ENCODE data around the gene DPP3. TPM values are rescaled to one million over a fixed set of nuclear protein-coding genes. Genes with fewer than 3 reads are reported as not detected.

DPP3 gene
- total and polyA plus RNA-seq, 4 donors, result 10.9 to 41.0 (median 27.3) TPM

DNA sequence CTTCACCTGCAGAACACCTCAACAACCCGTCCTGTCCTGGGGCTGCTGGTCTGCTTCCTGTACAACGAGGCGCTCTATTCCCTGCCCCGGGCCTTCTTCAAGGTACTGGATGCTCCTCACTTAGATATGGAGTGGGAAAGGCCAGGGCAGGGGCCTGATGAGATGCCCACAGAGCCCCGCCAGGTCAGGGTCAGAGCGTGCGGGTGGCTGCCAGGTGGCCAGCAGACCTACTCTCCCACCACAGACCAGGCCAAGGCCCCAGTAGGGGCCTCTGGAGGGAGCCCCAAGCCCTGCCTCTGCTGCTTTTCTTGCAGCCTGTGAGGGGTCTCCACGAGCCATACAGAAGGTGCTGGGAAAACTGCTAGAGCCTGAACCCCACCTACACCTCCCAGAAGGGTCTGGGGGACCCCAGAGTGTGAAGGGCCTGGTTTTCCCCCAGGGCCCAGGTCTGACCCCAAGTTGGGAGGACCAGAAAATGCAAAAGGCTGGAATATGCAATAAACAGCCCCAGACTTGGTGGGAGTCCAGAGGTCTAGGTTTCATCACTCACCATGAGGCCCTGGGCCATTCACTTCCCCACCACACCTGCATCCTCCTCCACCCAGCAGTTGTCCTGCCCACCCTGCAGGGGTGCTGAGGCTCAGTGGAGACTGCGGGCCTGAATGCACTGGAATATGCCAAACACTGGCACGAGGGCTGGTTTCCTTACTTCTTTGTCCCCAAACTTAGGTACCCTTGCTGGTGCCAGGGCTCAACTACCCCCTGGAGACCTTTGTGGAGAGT is 50.9 kb downstream of the DPP3 start:
- Histone ChIP-seq H3K27ac (ENCODE audit: low read depth in 1 of 2, low read length in 2 of 2) (no peak overlapping the region), H3K9ac (ENCODE audit: low read depth in 1 of 2, low read length in 2 of 2) (no peak overlapping the region), H3K4me1 (ENCODE audit: control insufficient read depth in 4 of 4, insufficient read depth in 4 of 4, low read length in 3 of 4) (no peaks in the 10 kb centered on the region), H3K27me3 (ENCODE audit: control insufficient read depth in 4 of 4, insufficient read depth in 4 of 4, low read length in 3 of 4) (no peaks in the 10 kb centered on the region), H3K36me3 (ENCODE audit: control insufficient read depth in 4 of 4, insufficient read depth in 3 of 4, low read depth in 1 of 4, low read length in 3 of 4) (peaks cover 0 to 19% (median 0%) of the 10 kb centered on the region in 4 donors), H3K9me3 (ENCODE audit: control insufficient read depth in 4 of 4, low read length in 3 of 4) (no peaks in the 10 kb centered on the region), H3K4me3 (ENCODE audit: low read depth in 1 of 3, low read length in 3 of 3) (no peak overlapping the region)
- no peak for DNase-seq (ENCODE audit: low spot score)
- no peak for TF ChIP-seq JUND (IDR thresholded peaks at IDR 0.05)
- TF ChIP-seq, protein P1, sequence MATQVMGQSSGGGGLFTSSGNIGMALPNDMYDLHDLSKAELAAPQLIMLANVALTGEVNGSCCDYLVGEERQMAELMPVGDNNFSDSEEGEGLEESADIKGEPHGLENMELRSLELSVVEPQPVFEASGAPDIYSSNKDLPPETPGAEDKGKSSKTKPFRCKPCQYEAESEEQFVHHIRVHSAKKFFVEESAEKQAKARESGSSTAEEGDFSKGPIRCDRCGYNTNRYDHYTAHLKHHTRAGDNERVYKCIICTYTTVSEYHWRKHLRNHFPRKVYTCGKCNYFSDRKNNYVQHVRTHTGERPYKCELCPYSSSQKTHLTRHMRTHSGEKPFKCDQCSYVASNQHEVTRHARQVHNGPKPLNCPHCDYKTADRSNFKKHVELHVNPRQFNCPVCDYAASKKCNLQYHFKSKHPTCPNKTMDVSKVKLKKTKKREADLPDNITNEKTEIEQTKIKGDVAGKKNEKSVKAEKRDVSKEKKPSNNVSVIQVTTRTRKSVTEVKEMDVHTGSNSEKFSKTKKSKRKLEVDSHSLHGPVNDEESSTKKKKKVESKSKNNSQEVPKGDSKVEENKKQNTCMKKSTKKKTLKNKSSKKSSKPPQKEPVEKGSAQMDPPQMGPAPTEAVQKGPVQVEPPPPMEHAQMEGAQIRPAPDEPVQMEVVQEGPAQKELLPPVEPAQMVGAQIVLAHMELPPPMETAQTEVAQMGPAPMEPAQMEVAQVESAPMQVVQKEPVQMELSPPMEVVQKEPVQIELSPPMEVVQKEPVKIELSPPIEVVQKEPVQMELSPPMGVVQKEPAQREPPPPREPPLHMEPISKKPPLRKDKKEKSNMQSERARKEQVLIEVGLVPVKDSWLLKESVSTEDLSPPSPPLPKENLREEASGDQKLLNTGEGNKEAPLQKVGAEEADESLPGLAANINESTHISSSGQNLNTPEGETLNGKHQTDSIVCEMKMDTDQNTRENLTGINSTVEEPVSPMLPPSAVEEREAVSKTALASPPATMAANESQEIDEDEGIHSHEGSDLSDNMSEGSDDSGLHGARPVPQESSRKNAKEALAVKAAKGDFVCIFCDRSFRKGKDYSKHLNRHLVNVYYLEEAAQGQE (IDR thresholded peaks at IDR 0.05), result no peak
- no peak for TF ChIP-seq EGR1 (IDR thresholded peaks at IDR 0.05; ENCODE audit: low read depth in 2 of 2)
- no peak for TF ChIP-seq GABPA (IDR thresholded peaks at IDR 0.05 in 1 of 2, conservative IDR thresholded peaks at IDR 0.05 in 1 of 2)
- no peak for TF ChIP-seq RXRA (IDR thresholded peaks at IDR 0.05)
- no peak for TF ChIP-seq RAD21 (IDR thresholded peaks at IDR 0.05)
- TF ChIP-seq, protein P2, sequence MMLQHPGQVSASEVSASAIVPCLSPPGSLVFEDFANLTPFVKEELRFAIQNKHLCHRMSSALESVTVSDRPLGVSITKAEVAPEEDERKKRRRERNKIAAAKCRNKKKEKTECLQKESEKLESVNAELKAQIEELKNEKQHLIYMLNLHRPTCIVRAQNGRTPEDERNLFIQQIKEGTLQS (IDR thresholded peaks at IDR 0.05), result no peak
- 93% methylated on average over 10 of the region's 10 CpGs for WGBS

DNA sequence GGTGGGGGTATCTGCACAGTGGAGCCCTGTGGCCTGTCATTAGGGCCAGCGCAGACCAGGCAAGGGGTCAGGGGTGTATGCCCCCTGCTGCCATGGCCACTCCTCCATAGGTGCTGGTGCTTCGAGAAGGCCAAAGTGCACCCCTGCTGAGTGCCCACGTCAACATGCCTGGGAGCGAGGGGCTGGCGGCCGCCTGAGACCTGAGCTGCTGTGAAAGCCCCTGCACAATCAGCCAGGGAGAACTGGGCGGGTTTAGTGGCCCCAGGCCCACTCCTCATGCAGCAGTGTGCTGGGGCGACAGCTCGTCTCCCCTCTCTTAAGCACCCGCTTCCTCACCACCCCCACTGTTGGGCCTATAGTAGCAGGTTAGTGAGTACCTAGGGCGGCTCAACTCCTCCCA is 51.6 kb downstream of the DPP3 start:
- TF ChIP-seq HNF4G (IDR thresholded peaks at IDR 0.05) (no peak), TAF1 (conservative IDR thresholded peaks at IDR 0.05) (no peak), NR2F2 (IDR thresholded peaks at IDR 0.05) (no peak), EGR1 (IDR thresholded peaks at IDR 0.05; ENCODE audit: low read depth in 2 of 2) (no peak), RXRA (IDR thresholded peaks at IDR 0.05) (no peak), SP1 (IDR thresholded peaks at IDR 0.05) (no peak), JUND (IDR thresholded peaks at IDR 0.05) (no peak)
- TF ChIP-seq, protein P2 (IDR thresholded peaks at IDR 0.05), result no peak
- TF ChIP-seq, protein P1 (IDR thresholded peaks at IDR 0.05), result no peak
- 96% methylated on average over 11 of the region's 11 CpGs for WGBS
- no peak for DNase-seq (ENCODE audit: low spot score)
- Histone ChIP-seq H3K27ac (ENCODE audit: low read depth in 1 of 2, low read length in 2 of 2) (no peak overlapping the region), H3K9ac (ENCODE audit: low read depth in 1 of 2, low read length in 2 of 2) (no peak overlapping the region), H3K9me3 (ENCODE audit: control insufficient read depth in 4 of 4, low read length in 3 of 4) (no peaks in the 10 kb centered on the region), H3K27me3 (ENCODE audit: control insufficient read depth in 4 of 4, insufficient read depth in 4 of 4, low read length in 3 of 4) (no peaks in the 10 kb centered on the region), H3K36me3 (ENCODE audit: control insufficient read depth in 4 of 4, insufficient read depth in 3 of 4, low read depth in 1 of 4, low read length in 3 of 4) (peaks cover 0 to 15% (median 0%) of the 10 kb centered on the region in 4 donors), H3K4me3 (ENCODE audit: low read depth in 1 of 3, low read length in 3 of 3) (no peak overlapping the region), H3K4me1 (ENCODE audit: control insufficient read depth in 4 of 4, insufficient read depth in 4 of 4, low read length in 3 of 4) (no peaks in the 10 kb centered on the region)
